Nephron (organoid): Measurements from ENCODE around the gene TM4SF20.

Experiments
- H3K27ac Mint-ChIP-seq, 3 experiments: 2 replicates each; pipeline ENCODE4 v1.8.0; 2020; ENCODE audit warnings: mixed read lengths in 3 of 3, mild to moderate bottlenecking in 2 of 3, moderate library complexity in 1 of 3
- H3K27me3 Mint-ChIP-seq: 2 replicates; pipeline ENCODE4 v1.8.0; 2021; ENCODE audit warnings: low read depth, mild to moderate bottlenecking, moderate library complexity, mixed read lengths
- H3K36me3 Mint-ChIP-seq: 2 replicates; pipeline ENCODE4 v1.8.0; 2020; ENCODE audit warnings: low read depth, mixed read lengths
- H3K4me1 Mint-ChIP-seq: 2 replicates; pipeline ENCODE4 v1.8.0; 2020; ENCODE audit warnings: mixed read lengths
- H3K4me3 Mint-ChIP-seq, 3 experiments: 2 replicates each; pipeline ENCODE4 v1.8.0; 2020; ENCODE audit warnings: mild to moderate bottlenecking in 3 of 3, mixed read lengths in 3 of 3, moderate library complexity in 2 of 3
- H3K9me3 Mint-ChIP-seq: 2 replicates; pipeline ENCODE4 v1.8.0; 2020; ENCODE audit warnings: mixed read lengths
- TF ChIP-seq, protein P1 (sequence below), 3 experiments: fragments of 200-600 bp; sonication (generic); IDR thresholded peaks; one replicate each; pipeline ENCODE4 v1.5.0; 2021; ENCODE audit warnings: antibody characterized with exemption in 3 of 3; ENCODE audit not compliant: unreplicated experiment in 3 of 3

The TM4SF20 gene

DNA sequence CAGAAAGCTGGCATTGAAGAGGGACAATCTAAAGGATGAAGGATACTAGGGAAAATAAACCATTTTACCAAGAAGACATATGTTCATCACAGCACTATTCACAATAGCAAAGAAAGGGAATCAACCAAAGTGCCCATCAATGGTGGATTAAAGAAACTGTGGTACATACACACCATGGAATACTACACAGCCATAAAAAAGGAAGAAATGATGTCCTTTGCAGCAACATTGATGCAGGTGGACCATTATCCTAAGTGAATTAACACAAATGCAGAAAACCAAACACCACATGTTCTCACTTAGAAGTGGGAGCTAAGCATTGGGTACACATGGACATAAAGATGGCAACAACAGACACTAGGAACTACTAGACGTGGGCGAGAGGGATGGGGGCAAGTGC is 61.3 kb downstream of the TM4SF20 start:
- Mint-ChIP-seq H3K4me1 (no peaks in the 10 kb centered on the region), H3K36me3 (peaks cover 2% of the 10 kb centered on the region), H3K9me3 (peaks cover 8% of the 10 kb centered on the region), H3K4me3 (no peak overlapping the region), H3K27ac (no peak overlapping the region), H3K27me3 (no peaks in the 10 kb centered on the region)
- TF ChIP-seq, protein P1, sequence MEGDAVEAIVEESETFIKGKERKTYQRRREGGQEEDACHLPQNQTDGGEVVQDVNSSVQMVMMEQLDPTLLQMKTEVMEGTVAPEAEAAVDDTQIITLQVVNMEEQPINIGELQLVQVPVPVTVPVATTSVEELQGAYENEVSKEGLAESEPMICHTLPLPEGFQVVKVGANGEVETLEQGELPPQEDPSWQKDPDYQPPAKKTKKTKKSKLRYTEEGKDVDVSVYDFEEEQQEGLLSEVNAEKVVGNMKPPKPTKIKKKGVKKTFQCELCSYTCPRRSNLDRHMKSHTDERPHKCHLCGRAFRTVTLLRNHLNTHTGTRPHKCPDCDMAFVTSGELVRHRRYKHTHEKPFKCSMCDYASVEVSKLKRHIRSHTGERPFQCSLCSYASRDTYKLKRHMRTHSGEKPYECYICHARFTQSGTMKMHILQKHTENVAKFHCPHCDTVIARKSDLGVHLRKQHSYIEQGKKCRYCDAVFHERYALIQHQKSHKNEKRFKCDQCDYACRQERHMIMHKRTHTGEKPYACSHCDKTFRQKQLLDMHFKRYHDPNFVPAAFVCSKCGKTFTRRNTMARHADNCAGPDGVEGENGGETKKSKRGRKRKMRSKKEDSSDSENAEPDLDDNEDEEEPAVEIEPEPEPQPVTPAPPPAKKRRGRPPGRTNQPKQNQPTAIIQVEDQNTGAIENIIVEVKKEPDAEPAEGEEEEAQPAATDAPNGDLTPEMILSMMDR (IDR thresholded peaks at IDR 0.05; ENCODE audit: unreplicated experiment in 3 of 3), result no peak

DNA sequence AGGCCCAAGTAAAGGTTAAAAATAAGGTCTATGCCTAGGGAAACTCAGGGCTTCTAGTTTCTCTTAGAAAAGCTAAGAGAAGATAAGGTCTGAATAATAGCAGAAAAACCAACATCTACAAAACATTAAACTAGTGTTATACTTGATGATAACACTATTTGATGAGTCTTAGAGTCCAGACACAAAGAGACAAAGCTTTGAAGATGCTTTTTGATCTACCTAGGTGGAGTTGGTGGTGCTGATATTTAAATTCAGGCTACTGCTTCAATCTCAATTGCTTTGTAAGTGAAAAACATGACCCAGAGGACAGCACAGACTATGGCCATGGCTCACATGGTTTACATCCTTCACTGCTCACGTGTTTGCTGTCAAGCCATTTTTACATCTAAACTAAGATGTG is 65.8 kb downstream of the TM4SF20 start:
- Mint-ChIP-seq H3K4me3 (no peak overlapping the region), H3K9me3 (peaks cover 2% of the 10 kb centered on the region), H3K36me3 (no peaks in the 10 kb centered on the region), H3K27ac (no peak overlapping the region), H3K27me3 (no peaks in the 10 kb centered on the region), H3K4me1 (no peaks in the 10 kb centered on the region)
- TF ChIP-seq, protein P1 (IDR thresholded peaks at IDR 0.05; ENCODE audit: unreplicated experiment in 3 of 3), result no peak

DNA sequence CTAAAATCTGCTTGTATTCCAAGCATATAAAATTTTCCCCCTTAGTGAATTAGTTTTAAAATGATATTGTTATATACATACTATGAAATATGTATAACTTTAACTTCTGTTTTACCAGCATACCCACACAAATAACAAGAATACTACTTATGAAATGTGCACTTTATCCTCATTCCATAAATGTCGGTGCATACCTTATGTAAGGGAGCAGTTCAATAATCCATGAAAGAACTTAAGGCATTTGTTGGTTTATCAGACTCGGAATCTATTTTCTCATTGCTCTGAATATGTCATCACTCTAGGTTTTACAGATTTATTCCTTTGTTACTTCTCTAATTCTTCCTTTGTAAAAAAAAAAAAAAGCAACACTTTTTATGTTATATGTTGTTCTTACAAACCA is 66.5 kb downstream of the TM4SF20 start:
- Mint-ChIP-seq H3K27me3 (no peaks in the 10 kb centered on the region), H3K4me1 (no peaks in the 10 kb centered on the region), H3K4me3 (no peak overlapping the region), H3K27ac (no peak overlapping the region), H3K9me3 (peaks cover 1% of the 10 kb centered on the region), H3K36me3 (no peaks in the 10 kb centered on the region)
- TF ChIP-seq, protein P1 (IDR thresholded peaks at IDR 0.05; ENCODE audit: unreplicated experiment in 3 of 3), result no peak
